Measurements from ENCODE around the gene TRIM31. TPM values are rescaled to one million over a fixed set of nuclear protein-coding genes. Genes with fewer than 3 reads are reported as not detected.

Gene TRIM31
- not detected in 2 replicates for total RNA-seq

DNA sequence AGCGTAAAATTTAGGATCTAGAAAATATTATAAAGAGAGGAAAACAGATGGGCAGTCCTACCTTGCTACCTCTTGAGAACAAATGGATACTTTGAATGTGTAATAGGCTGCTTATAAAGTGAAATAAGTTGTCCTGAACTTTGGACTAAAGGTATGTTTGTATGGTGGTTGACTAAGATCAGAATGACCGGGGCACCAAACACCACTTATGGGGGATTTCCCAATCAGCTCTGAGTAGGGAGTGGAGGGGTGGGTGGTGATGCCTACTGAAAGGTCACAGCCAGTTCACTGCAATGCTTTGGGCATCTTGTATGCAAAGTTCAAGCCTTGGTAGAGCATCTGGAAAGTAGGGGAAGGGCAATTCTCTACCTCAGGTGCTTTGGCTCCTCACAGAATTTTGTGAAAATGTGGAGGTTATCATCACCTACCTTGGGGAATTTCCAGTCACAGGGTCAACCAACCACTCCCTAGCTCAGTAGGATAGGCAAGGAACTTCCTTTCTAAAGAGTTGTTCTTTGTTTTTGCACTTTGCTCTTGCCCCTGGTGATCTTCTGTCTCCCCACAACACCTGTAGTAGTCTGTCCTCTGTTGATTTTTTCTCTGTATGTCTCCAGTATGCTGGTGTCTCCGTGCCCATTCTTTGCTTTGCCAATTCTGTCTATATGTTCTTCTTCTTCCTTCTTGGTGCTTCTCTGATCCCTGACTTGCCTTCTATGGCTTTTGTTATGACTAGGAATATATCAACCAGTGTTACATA, at the start of gene TRIM31:
Gene TRIM31, minus strand, starts transcription at position 88 of the 757 bp plus-strand sequence. CDS start 285 bp downstream, outside the sequence.

DNA sequence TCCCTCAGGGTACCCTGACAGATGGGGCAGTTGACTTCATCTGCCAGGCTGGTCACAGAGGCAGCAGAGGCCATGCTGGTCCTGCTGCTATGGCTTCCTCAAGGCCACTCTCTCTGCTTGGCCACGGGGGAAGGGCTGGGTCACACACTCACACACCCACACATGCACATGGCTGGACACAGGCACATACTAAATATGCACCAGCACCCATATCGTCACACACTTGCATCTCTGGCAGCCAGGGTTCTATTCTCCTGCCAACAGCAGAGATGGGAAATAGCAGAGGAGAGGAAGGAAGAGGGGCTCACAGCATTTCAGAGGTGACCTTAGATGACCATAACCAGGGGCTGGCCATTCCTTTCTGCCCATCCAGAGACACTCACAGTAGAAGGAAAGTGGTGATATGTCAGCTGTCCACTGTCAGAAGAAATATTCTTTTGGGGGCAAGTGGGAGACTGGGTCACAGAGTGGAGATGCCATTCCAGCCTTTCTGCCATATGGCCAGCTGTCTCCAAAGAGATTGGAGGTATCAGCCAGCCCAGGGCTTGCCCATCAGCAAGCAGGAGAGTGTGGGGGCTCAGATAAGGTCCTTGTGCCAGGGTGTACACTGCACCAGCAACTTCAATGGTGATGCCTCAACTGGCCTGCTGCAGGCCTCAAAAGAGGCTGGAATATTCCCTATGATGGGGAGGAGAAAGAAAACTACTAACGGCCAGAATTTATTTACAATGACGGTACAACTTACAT, 48.1 kb upstream of the TRIM31 start, which contains the start of gene TRIM10:
Gene TRIM10, minus strand, starts transcription at position 427 of the 747 bp plus-strand sequence. Its CDS starts 353 bp downstream, at position 74.

GRCh38 chr6:30135757-30136156, 22.9 kb upstream of the TRIM31 start, which contains the start of gene TRIM40:
TSS of gene TRIM40 (plus strand) at chr6:30136140. CDS start at chr6:30137037, 897 bp downstream.

DNA sequence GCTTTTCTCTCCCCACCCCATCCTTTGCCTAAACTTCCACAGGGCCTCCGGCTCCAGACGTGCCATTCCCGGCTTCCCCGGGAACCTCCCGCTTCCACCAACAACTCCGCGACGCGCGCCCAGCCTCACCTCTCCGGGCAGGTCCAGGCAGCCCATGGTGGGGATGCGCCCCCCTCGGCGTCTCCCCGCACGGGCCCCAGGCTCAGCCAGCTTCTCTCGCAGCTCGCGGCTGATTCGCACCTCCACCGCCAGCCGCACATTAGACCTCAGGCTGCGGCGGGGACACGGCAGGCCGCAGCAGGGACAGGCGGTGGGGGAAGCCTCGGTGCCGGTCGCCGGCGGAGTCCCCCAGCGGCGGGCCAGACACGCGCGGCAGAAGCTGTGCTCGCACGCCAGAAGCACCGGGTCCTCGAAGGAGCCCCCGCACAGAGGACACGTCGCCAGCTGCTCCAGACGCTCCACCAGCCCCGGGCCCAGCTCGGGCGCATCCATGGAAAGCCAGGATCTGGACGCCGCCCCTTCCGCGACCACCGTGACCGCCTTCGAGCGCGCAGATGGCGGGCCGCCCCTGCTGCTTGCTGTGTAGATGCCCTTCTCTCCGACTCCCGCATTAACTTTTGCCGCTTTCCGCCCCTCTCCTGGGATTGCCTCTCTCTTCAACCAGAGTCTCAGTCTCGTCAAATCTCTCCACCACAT, 37.6 kb downstream of the TRIM31 start, which contains the start of gene RNF39:
Gene RNF39, minus strand, starts transcription at position 676 of the 696 bp plus-strand sequence. Its CDS starts 184 bp downstream, at position 492.

GRCh38 chr6:30066577-30067459, 46.1 kb downstream of the TRIM31 start, which contains the start of gene PPP1R11:
TSS of gene PPP1R11 (plus strand) at chr6:30067198. CDS start at chr6:30067411, 213 bp downstream.

GRCh38 chr6:30061092-30061857, 51.6 kb downstream of the TRIM31 start, which contains the start of gene POLR1H:
TSS of gene POLR1H (plus strand) at chr6:30061265. CDS start at chr6:30061525, 260 bp downstream.

Other genes starting within 250 kb of the TRIM31 start
- gene HLA-A, start 170.6 kb downstream of the TRIM31 start, total RNA-seq = 456 and 579 TPM in 2 replicates
- 12.6 and 16.2 TPM in 2 replicates for gene POLR1H, start 51.8 kb downstream of the TRIM31 start, total RNA-seq
- 23.8 and 25.7 TPM in 2 replicates for gene PPP1R11, start 45.9 kb downstream of the TRIM31 start, total RNA-seq
- 0.07 TPM in 1 of 2 replicates, not detected in the other for gene RNF39, start 37.3 kb downstream of the TRIM31 start, total RNA-seq
- not detected in 2 replicates for gene TRIM40, start 23.1 kb upstream of the TRIM31 start, total RNA-seq
- not detected in 2 replicates for gene TRIM10, start 48.1 kb upstream of the TRIM31 start, total RNA-seq
- gene TRIM15, start 50.5 kb upstream of the TRIM31 start, total RNA-seq = not detected in 2 replicates
- 18.3 and 22.1 TPM in 2 replicates for gene TRIM26, start 100.3 kb upstream of the TRIM31 start, total RNA-seq
- 12.2 and 12.8 TPM in 2 replicates for gene TRIM39, start 213.8 kb upstream of the TRIM31 start, total RNA-seq
- 15.4 and 17.9 TPM in 2 replicates for gene RPP21, start 232.1 kb upstream of the TRIM31 start, total RNA-seq